Stimulated activated CD8-positive, alpha-beta memory T cell treated with anti-CD3 and anti-CD28 coated beads, Interleukin-2, amount 100 ng/mL, for 48 hours (primary cell): ENCODE measurements around the gene KDM6B.

Source experiments
- DNase-seq, 2 donors: peaks; one replicate each; pipeline ENCODE4 v3.0.0-alpha.2; 2020; ENCODE audit warnings: low read depth in 2 of 2

KDM6B gene

GRCh38 chr17:7880076-7880868 is 46.3 kb downstream of the KDM6B start:
- no peak for DNase-seq

- DNase-seq = no peak
Observed at GRCh38 chr17:7881276-7882054, 47.4 kb downstream of the KDM6B start.

- no peak for DNase-seq
Observed at GRCh38 chr17:7882068-7882467, 48.1 kb downstream of the KDM6B start.

GRCh38 chr17:7882629-7883028 is 48.6 kb downstream of the KDM6B start:
- no peak for DNase-seq
